GM21367 (cell line): ENCODE data around the gene PKN1.
A peak's percentile ranks its signal among the peaks of the same experiment; 100 is the strongest.
"Not testable (repeated sequence)": the region's sequence is repeated elsewhere in the genome, so short reads cannot be mapped to it uniquely, and the experiment has no call there.

Experiments
- ATAC-seq: cut with Tn5 transposase; IDR thresholded peaks from one replicate; pipeline ENCODE4 v1.9.1; 2021; ENCODE audit not compliant: unreplicated experiment

The PKN1 gene

GRCh38 chr19:14428882-14429416 lies 4.2 kb upstream of the PKN1 start:
- no peak for ATAC-seq

- ATAC-seq = no peak
Measured at GRCh38 chr19:14430712-14431111, 2.4 kb upstream of the PKN1 start.

GRCh38 chr19:14433554-14434501 lies 722 bp downstream of the PKN1 start:
- no peak for ATAC-seq

- no peak for ATAC-seq
Measured at GRCh38 chr19:14434543-14435319, 1.6 kb downstream of the PKN1 start.

- ATAC-seq = no peak
Measured at GRCh38 chr19:14435320-14436050, 2.4 kb downstream of the PKN1 start.

GRCh38 chr19:14437578-14438140 lies 4.6 kb downstream of the PKN1 start:
- no peak for ATAC-seq

GRCh38 chr19:14439014-14439413 lies 5.9 kb downstream of the PKN1 start:
- ATAC-seq = no peak

GRCh38 chr19:14440049-14440448 lies 6.9 kb downstream of the PKN1 start:
- peak; percentile 49 for ATAC-seq

GRCh38 chr19:14441041-14441938 lies 8.2 kb downstream of the PKN1 start:
- no peak for ATAC-seq

- ATAC-seq = no peak
Measured at GRCh38 chr19:14442891-14443631, 10.0 kb downstream of the PKN1 start.

GRCh38 chr19:14443632-14444216 lies 10.6 kb downstream of the PKN1 start:
- ATAC-seq = no peak

GRCh38 chr19:14446336-14447036 lies 13.4 kb downstream of the PKN1 start:
- no peak for ATAC-seq

- no peak for ATAC-seq
Measured at GRCh38 chr19:14449321-14449720, 16.2 kb downstream of the PKN1 start.

- no peak for ATAC-seq
Measured at GRCh38 chr19:14450168-14450874, 17.2 kb downstream of the PKN1 start.

GRCh38 chr19:14450876-14451275 lies 17.8 kb downstream of the PKN1 start:
- ATAC-seq = no peak

- not testable (repeated sequence) for ATAC-seq
Measured at GRCh38 chr19:14452303-14452702, 19.2 kb downstream of the PKN1 start.

- no peak for ATAC-seq
Measured at GRCh38 chr19:14459703-14460102, 26.6 kb downstream of the PKN1 start.
